Measurements from ENCODE around the gene BHLHE40. TPM values are rescaled to one million over a fixed set of nuclear protein-coding genes. Genes with fewer than 3 reads are reported as not detected.

The BHLHE40 gene
- total and polyA plus RNA-seq, 2 of the 13 experiments (the other 11 are each of a cell fraction or from before 2014, with no cell fraction given), result 1.8 to 51.0 TPM

- TF ChIP-seq, protein P1, sequence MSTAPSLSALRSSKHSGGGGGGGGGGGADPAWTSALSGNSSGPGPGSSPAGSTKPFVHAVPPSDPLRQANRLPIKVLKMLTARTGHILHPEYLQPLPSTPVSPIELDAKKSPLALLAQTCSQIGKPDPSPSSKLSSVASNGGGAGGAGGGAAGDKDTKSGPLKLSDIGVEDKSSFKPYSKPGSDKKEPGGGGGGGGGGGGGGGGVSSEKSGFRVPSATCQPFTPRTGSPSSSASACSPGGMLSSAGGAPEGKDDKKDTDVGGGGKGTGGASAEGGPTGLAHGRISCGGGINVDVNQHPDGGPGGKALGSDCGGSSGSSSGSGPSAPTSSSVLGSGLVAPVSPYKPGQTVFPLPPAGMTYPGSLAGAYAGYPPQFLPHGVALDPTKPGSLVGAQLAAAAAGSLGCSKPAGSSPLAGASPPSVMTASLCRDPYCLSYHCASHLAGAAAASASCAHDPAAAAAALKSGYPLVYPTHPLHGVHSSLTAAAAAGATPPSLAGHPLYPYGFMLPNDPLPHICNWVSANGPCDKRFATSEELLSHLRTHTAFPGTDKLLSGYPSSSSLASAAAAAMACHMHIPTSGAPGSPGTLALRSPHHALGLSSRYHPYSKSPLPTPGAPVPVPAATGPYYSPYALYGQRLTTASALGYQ (CRISPR knock-in tag; IDR thresholded peaks at IDR 0.05), result no peak
- no peak for TF ChIP-seq ZHX1 (CRISPR knock-in tag; IDR thresholded peaks at IDR 0.05; ENCODE audit: low read depth)
- no peak for TF ChIP-seq IKZF1 (IDR thresholded peaks at IDR 0.05)
- no peak for TF ChIP-seq GZF1 (CRISPR knock-in tag; IDR thresholded peaks at IDR 0.05)
- no peak for TF ChIP-seq TERF1 (CRISPR knock-in tag; IDR thresholded peaks at IDR 0.05)
- TF ChIP-seq, protein P2, sequence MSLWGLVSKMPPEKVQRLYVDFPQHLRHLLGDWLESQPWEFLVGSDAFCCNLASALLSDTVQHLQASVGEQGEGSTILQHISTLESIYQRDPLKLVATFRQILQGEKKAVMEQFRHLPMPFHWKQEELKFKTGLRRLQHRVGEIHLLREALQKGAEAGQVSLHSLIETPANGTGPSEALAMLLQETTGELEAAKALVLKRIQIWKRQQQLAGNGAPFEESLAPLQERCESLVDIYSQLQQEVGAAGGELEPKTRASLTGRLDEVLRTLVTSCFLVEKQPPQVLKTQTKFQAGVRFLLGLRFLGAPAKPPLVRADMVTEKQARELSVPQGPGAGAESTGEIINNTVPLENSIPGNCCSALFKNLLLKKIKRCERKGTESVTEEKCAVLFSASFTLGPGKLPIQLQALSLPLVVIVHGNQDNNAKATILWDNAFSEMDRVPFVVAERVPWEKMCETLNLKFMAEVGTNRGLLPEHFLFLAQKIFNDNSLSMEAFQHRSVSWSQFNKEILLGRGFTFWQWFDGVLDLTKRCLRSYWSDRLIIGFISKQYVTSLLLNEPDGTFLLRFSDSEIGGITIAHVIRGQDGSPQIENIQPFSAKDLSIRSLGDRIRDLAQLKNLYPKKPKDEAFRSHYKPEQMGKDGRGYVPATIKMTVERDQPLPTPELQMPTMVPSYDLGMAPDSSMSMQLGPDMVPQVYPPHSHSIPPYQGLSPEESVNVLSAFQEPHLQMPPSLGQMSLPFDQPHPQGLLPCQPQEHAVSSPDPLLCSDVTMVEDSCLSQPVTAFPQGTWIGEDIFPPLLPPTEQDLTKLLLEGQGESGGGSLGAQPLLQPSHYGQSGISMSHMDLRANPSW (CRISPR knock-in tag; IDR thresholded peaks at IDR 0.05; ENCODE audit: borderline replicate concordance), result no peak
- TF ChIP-seq ZFP36 (IDR thresholded peaks at IDR 0.05; ENCODE audit: borderline replicate concordance, low read depth, low read length, partially characterized antibody), result no peak
Measured at GRCh38 chr3:5011555-5012256, 32.5 kb downstream of the BHLHE40 start (continued).
